ENCODE measurements around the gene FGF12.

FGF12 gene

GRCh38 chr3:192130534-192131132 lies 596.7 kb downstream of the FGF12 start:
- in situ Hi-C loops (cut with HindIII; ENCODE audit: low pct_ligation_motif_present, low pct_unique_long_range_greater_than_20kb, low sequenced_read_pairs): no loop called here
- peak; percentile 58 for DNase-seq

DNA sequence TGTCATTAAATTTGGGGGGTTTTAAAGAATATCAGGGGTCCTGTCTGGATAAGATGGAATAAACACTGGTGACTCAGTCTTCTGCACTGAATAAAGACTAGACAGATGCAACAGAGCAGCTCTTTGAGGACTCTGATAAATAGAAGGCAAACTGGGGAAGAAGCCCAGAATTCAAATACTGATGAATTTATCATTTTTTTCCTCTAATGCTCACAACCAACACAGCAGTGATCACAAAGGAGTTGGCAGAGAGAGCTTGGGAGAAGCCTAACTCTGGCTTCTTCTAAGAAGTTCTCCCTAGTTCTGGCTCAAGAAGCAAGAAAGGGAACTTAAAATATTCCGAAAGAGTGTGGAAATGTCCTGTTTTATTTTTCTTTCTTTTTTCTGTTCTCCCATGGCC lies 597.8 kb downstream of the FGF12 start:
- DNase-seq: no peak
- in situ Hi-C loops (cut with HindIII; ENCODE audit: low pct_ligation_motif_present, low pct_unique_long_range_greater_than_20kb, low sequenced_read_pairs): no loop called here

DNA sequence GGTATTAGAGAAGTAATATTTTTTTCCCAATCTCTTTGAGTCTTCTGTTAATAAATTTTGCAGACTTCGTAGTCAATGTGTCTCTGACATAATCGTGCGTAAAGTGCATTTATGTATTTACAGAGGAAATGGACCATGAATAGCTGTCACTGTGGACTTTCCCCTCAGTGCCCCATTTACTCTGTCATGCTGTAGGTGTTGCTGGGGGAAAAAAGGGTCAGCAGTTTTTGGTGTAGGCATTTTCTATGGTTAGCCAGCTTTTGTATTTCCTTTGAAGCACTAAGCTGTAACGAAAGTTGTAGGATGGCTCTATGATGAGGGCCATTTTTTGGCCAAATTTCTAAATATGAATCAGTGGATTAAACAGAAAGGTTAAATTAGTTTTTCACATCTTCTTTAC lies 598.4 kb downstream of the FGF12 start:
- in situ Hi-C loops (cut with HindIII; ENCODE audit: low pct_ligation_motif_present, low pct_unique_long_range_greater_than_20kb, low sequenced_read_pairs): no loop called here
- DNase-seq: no peak

DNA sequence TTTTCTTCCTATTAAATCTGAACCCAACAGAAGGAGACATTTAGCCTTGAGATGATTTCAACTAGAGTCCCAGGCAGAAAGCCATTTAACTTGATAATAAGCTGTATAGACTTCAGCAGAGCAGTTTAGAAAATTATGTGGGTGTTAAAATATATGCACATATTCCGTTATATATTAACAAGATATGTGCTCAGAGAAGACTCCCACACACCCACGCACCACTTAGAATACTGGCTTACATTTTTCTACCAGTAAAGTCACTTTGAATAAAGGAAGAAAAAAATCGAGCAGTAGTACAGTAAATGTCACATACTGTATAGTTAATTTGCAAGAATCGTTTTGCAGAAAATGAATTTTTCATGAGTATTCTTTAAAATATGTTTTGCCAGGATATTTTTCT lies 599.3 kb downstream of the FGF12 start:
- in situ Hi-C loops (cut with HindIII; ENCODE audit: low pct_ligation_motif_present, low pct_unique_long_range_greater_than_20kb, low sequenced_read_pairs): no loop called here
- DNase-seq: no peak

- DNase-seq: no peak
- in situ Hi-C loops (cut with HindIII; ENCODE audit: low pct_ligation_motif_present, low pct_unique_long_range_greater_than_20kb, low sequenced_read_pairs): no loop called here
These were observed 604.3 kb downstream of the FGF12 start for GRCh38 chr3:192122832-192123594.

DNA sequence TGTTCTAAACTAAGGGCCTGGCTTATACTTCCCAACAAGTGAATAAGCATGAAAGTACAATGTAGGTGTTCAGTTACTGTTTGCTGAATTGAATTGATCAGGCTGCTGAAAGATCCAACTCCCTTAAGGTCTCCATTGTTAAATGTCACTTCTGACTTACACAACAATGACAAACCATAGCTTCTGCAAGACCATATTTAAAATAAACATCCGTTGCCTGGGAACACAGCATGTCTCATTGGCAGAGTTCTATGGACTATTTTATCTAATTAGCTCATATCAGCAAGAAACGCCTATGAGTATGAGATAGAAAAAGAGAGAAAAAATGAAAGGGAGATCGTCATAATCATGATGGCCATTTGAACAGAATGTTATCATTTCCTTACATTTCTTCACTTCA lies 605.4 kb downstream of the FGF12 start:
- DNase-seq: no peak
- in situ Hi-C loops (cut with HindIII; ENCODE audit: low pct_ligation_motif_present, low pct_unique_long_range_greater_than_20kb, low sequenced_read_pairs): no loop called here

DNA sequence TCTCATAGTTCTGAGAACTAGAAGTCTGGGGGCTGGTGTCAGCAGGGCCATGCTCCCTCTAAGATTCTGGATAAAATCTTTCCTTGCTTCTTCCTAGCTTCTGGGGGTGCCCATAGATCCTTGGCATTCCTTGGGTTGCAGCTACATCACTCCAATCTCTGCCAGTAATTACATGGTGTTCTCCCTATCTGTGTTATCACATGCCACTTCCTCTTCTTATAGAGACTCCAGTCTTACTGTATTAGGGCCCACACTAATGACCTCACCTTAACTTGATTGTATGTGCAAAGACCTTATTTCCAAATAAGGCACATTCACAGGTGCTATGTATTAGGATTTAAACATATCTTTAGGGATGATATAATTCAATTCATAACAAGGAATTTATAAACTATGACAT lies 618.5 kb downstream of the FGF12 start:
- DNase-seq: no peak
- in situ Hi-C loops (cut with HindIII; ENCODE audit: low pct_ligation_motif_present, low pct_unique_long_range_greater_than_20kb, low sequenced_read_pairs): no loop called here

- in situ Hi-C loops (cut with HindIII; ENCODE audit: low pct_ligation_motif_present, low pct_unique_long_range_greater_than_20kb, low sequenced_read_pairs): no loop called here
These were observed 620.8 kb downstream of the FGF12 start for GRCh38 chr3:192106543-192106942.

DNA sequence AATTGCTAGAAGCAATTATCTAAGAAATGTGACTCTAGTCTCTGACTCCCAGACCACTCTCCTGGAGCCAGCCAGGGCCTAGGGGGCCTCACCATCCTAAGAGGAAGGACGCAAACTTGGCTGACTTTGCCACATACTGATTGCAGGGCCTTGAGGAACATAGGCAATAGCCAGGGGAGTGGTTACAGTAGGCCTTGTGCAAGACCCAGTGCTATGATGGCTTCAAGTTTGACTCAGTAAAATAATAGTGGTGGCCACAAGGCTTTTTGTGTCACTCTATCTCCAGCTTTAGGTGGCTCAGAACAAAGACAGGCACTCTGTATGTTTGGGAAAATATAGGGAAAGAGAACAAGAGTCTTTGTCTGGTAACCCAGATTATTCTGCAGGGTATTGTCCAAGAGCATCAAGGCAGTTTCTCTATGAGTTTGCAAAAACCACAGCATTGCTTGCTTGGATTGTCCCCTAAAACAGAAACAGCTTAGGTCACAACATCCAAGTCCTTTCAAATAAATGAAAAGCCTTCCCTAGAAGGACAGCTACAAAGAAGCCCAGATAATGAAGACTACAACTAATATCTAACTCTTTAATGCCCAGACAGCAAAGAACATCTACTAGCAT lies 634.8 kb downstream of the FGF12 start:
- DNase-seq: no peak
- in situ Hi-C loops (cut with HindIII; ENCODE audit: low pct_ligation_motif_present, low pct_unique_long_range_greater_than_20kb, low sequenced_read_pairs): no loop called here

More at GRCh38 chr3:192106543-192106942, 620.8 kb downstream of the FGF12 start:
- DNase-seq: no peak

DNA sequence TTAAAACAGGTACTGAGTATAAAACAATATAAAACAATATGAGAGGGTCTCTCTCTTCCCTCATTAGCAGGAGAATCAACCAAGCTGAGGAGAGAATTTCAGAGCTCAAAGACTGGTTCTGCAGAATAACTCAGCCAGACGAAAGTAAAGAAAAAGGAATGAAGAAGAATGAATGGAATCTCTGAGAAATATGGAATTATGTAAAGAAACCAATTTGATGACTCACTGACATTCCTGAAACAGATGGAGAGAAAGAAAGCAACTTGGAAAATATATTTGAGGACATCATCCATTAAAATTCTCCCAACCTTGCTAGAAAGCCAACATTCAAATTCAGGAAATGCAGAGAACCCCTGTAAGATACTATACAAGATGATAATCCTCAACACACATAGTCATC lies 635.5 kb downstream of the FGF12 start:
- DNase-seq: no peak
- in situ Hi-C loops (cut with HindIII; ENCODE audit: low pct_ligation_motif_present, low pct_unique_long_range_greater_than_20kb, low sequenced_read_pairs): no loop called here

DNA sequence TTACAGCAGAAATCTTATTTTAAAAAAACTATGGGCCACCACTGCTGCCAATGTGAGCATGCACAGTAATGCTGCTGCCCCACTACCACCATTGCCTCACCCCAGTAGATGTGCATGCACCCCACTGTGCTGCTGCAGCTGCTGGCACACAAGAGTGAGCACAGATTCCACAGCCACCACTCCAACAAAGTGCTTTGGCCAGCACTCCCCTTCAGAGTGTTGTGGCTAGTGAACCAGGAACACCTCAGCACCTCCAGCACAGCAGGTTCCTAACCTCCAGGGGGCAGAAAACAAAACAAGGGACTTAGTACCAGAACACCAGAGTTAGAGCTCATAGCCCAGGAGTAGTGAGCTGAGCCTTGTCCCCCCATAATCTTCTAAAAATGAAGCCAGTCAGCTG lies 636.8 kb downstream of the FGF12 start:
- peak; percentile 59 for DNase-seq
- in situ Hi-C loops (cut with HindIII; ENCODE audit: low pct_ligation_motif_present, low pct_unique_long_range_greater_than_20kb, low sequenced_read_pairs): no loop called here
